IMR-90 (cell line): ENCODE data around the gene SMC6. TPM values are rescaled to one million over a fixed set of nuclear protein-coding genes. Genes with fewer than 3 reads are reported as not detected.

ENCODE experiments used
- ATAC-seq: fragments of 200-7000 bp; cut with Tn5 transposase; 2 replicates; pipeline ENCODE4 v1.9.1; 2020; ENCODE audit warnings: low read depth, mild to moderate bottlenecking, moderate library complexity
- BruUV-seq: library from RNA; stranded (reverse); fragments of 400-500 nt; replicated peaks from 2 replicates; lab custom pipeline; 2021; lab: Mats Ljungman, UMichigan
- CTCF ChIA-PET: fragments of 300-600 bp; formaldehyde crosslinking; extraction: SDS; loops from one replicate; lab custom pipeline; 2021; ENCODE audit warnings: antibody characterized with exemption; lab: Yijun Ruan, JAX
- POLR2A ChIA-PET: fragments of 300-600 bp; sonication (Branson Sonifier 250); formaldehyde crosslinking; loops from one replicate; lab custom pipeline; 2022; ENCODE audit warnings: antibody characterized with exemption; ENCODE audit not compliant: unreplicated experiment; lab: Charles Lee
- DNase-seq: peaks from one replicate; pipeline ENCODE4 v3.0.0; 2013
- H2AFZ ChIP-seq: replicated peaks from 2 replicates; pipeline ENCODE3; 2013; ENCODE audit warnings: low read length, mild to moderate bottlenecking; ENCODE audit not compliant: poor library complexity
- H2AK5ac ChIP-seq: 2 replicates; pipeline ENCODE4 v1.6.1; 2013; ENCODE audit warnings: low read depth, low read length, inconsistent platforms
- H2AK9ac ChIP-seq: replicated peaks from 2 replicates; pipeline ENCODE3; 2013; ENCODE audit warnings: mild to moderate bottlenecking, low read depth, low read length, moderate library complexity; ENCODE audit not compliant: poor library complexity
- H2BK120ac ChIP-seq: 2 replicates; pipeline ENCODE4 v1.6.1; 2013; ENCODE audit warnings: low read depth, low read length, inconsistent platforms
- H2BK15ac ChIP-seq: 3 replicates; pipeline ENCODE4 v1.6.1; 2013; ENCODE audit warnings: low read depth, low read length, inconsistent platforms
- H2BK20ac ChIP-seq: 2 replicates; pipeline ENCODE4 v1.6.1; 2013; ENCODE audit warnings: low read depth, mild to moderate bottlenecking, inconsistent platforms, low read length, moderate library complexity
- H2BK5ac ChIP-seq: 2 replicates; pipeline ENCODE4 v1.6.1; 2013; ENCODE audit warnings: mild to moderate bottlenecking, low read depth, low read length, inconsistent platforms; ENCODE audit not compliant: poor library complexity, severe bottlenecking
- H3K14ac ChIP-seq: replicated peaks from 2 replicates; pipeline ENCODE4 v1.6.1; 2013; ENCODE audit warnings: low read depth, low read length, inconsistent platforms
- H3K18ac ChIP-seq: 2 replicates; pipeline ENCODE4 v1.6.1; 2013; ENCODE audit warnings: low read depth, low read length, control low read depth
- H3K23ac ChIP-seq: 2 replicates; pipeline ENCODE4 v1.6.1; 2013; ENCODE audit warnings: low read depth, low read length, inconsistent platforms
- H3K27ac ChIP-seq: 2 replicates; pipeline ENCODE4 v1.5.1; 2013; ENCODE audit warnings: mild to moderate bottlenecking, control low read depth, low read length; ENCODE audit not compliant: insufficient read depth
- H3K27me3 ChIP-seq: 2 replicates; pipeline ENCODE4 v1.6.1; 2013; ENCODE audit warnings: low read length; ENCODE audit not compliant: control insufficient read depth, insufficient read depth
- H3K36me3 ChIP-seq: 2 replicates; pipeline ENCODE4 v1.6.1; 2013; ENCODE audit warnings: low read length, mixed read lengths; ENCODE audit not compliant: control insufficient read depth, insufficient read depth
- H3K4ac ChIP-seq: 2 replicates; pipeline ENCODE4 v1.6.1; 2013; ENCODE audit warnings: low read depth, low read length, inconsistent platforms
- H3K4me1 ChIP-seq: 2 replicates; pipeline ENCODE4 v1.6.1; 2013; ENCODE audit warnings: low read length, mixed read lengths; ENCODE audit not compliant: control insufficient read depth, insufficient read depth
- H3K4me2 ChIP-seq: 2 replicates; pipeline ENCODE4 v1.6.1; 2013; ENCODE audit warnings: low read depth, mild to moderate bottlenecking, control low read depth, low read length, moderate library complexity
- H3K4me3 ChIP-seq: 2 replicates; pipeline ENCODE4 v1.5.1; 2013; ENCODE audit warnings: low read depth, mild to moderate bottlenecking, control low read depth, low read length, moderate library complexity; ENCODE audit not compliant: insufficient read depth
- H3K56ac ChIP-seq: 2 replicates; pipeline ENCODE4 v1.6.1; 2013; ENCODE audit warnings: low read length, inconsistent platforms; ENCODE audit not compliant: insufficient read depth; ENCODE audit errors: extremely low read depth
- H3K79me1 ChIP-seq, 2 experiments: 2 replicates each; pipeline ENCODE4 v1.6.1; 2013; ENCODE audit warnings: low read length in 2 of 2, inconsistent platforms in 1 of 2, low read depth in 1 of 2
- H3K9ac ChIP-seq: 2 replicates; pipeline ENCODE4 v1.6.1; 2013; ENCODE audit warnings: low read depth, low read length, control low read depth
- H3K9me1 ChIP-seq: 2 replicates; pipeline ENCODE4 v1.6.1; 2013; ENCODE audit warnings: low read length, inconsistent platforms; ENCODE audit not compliant: insufficient read depth
- H3K9me3 ChIP-seq: 2 replicates; pipeline ENCODE4 v1.6.1; 2013; ENCODE audit warnings: low read length; ENCODE audit not compliant: control insufficient read depth, insufficient read depth
- H4K20me1 ChIP-seq: 2 replicates; pipeline ENCODE4 v1.6.1; 2013; ENCODE audit warnings: low read length, inconsistent platforms; ENCODE audit not compliant: insufficient read depth
- H4K5ac ChIP-seq: 2 replicates; pipeline ENCODE4 v1.6.1; 2013; ENCODE audit warnings: mild to moderate bottlenecking, low read depth, low read length, control low read depth
- H4K8ac ChIP-seq, 2 experiments: 2 replicates each; pipeline ENCODE4 v1.6.1; 2013; ENCODE audit warnings: low read depth in 2 of 2, low read length in 2 of 2, control low read depth in 1 of 2, inconsistent platforms in 1 of 2
- H4K91ac ChIP-seq: 2 replicates; pipeline ENCODE4 v1.6.1; 2013; ENCODE audit warnings: low read depth, low read length, inconsistent platforms; ENCODE audit not compliant: insufficient read depth
- CEBPB ChIP-seq: IDR thresholded peaks from 2 replicates; pipeline ENCODE4 v1.6.1; 2012; ENCODE audit warnings: low read depth, low read length, improper control_type of control experiment
- CHD1 ChIP-seq: IDR thresholded peaks from 2 replicates; pipeline ENCODE4 v1.6.1; 2012; ENCODE audit warnings: low read depth, low read length, improper control_type of control experiment
- ELK1 ChIP-seq: fragments of 150-350 bp; IDR thresholded peaks from 2 replicates; pipeline ENCODE4 v1.6.1; 2016; ENCODE audit warnings: low read depth, mild to moderate bottlenecking, low read length, moderate library complexity, borderline replicate concordance
- FOS ChIP-seq: fragments of 150-350 bp; IDR thresholded peaks from 2 replicates; pipeline ENCODE4 v1.6.1; 2016; ENCODE audit warnings: low read depth, low read length
- MXI1 ChIP-seq: IDR thresholded peaks from 2 replicates; pipeline ENCODE4 v1.6.1; 2012; ENCODE audit warnings: low read depth, mild to moderate bottlenecking, low read length, moderate library complexity, borderline replicate concordance
- RAD21 ChIP-seq: IDR thresholded peaks from 2 replicates; pipeline ENCODE4 v1.6.1; 2012; ENCODE audit warnings: low read length, improper control_type of control experiment
- RCOR1 ChIP-seq: IDR thresholded peaks from 2 replicates; pipeline ENCODE4 v1.6.1; 2012; ENCODE audit warnings: mild to moderate bottlenecking, low read length, improper control_type of control experiment; ENCODE audit not compliant: insufficient replicate concordance
- WGBS, 2 experiments: methylation state at CpG; one replicate each; pipeline versions ENCODE4 v1.1.5 to v1.1.7; 2013; ENCODE audit warnings: missing lambda C conversion rate in 2 of 2; ENCODE audit not compliant: insufficient read length in 1 of 2; ENCODE audit errors: extremely low coverage in 2 of 2; 5-methylcytosine and 5-hydroxymethylcytosine counted together
- dilution Hi-C: fragments of 300-500 bp; cut with HindIII; formaldehyde crosslinking; loops from one replicate; pipeline ENCODE4 v1.14.3; 2018; ENCODE audit warnings: low sequenced_read_pairs; ENCODE audit not compliant: unreplicated experiment
- in situ Hi-C: fragments of 300-500 bp; cut with MboI; formaldehyde crosslinking; loops from 3 replicates; pipeline ENCODE4 v1.14.3; 2019; ENCODE audit warnings: low sequenced_read_pairs, inconsistent platforms, mixed read lengths
- intact Hi-C: fragments of 100-400 bp; cut with micrococcal nuclease; formaldehyde crosslinking; loops from 2 replicates; pipeline ENCODE4 v1.10.0; 2022
- polyA plus RNA-seq, 3 experiments: library from polyadenylated mRNA; depleted of rRNA; stranded (reverse); fragments of >200 nt; gene quantifications; 2 replicates each; pipeline ENCODE4 v1.2.3, GENCODE V29; 2012; ENCODE audit warnings: low replicate concordance in 1 of 3
- total RNA-seq: library from RNA; depleted of rRNA; stranded (reverse); fragments of >200 nt; gene quantifications from 2 replicates; pipeline ENCODE4 v1.2.3, GENCODE V29; 2012

The SMC6 gene
- total and polyA plus RNA-seq, 2 of the 4 experiments (the other 2 are of a cell fraction): 6.5 to 10.4 TPM

DNA sequence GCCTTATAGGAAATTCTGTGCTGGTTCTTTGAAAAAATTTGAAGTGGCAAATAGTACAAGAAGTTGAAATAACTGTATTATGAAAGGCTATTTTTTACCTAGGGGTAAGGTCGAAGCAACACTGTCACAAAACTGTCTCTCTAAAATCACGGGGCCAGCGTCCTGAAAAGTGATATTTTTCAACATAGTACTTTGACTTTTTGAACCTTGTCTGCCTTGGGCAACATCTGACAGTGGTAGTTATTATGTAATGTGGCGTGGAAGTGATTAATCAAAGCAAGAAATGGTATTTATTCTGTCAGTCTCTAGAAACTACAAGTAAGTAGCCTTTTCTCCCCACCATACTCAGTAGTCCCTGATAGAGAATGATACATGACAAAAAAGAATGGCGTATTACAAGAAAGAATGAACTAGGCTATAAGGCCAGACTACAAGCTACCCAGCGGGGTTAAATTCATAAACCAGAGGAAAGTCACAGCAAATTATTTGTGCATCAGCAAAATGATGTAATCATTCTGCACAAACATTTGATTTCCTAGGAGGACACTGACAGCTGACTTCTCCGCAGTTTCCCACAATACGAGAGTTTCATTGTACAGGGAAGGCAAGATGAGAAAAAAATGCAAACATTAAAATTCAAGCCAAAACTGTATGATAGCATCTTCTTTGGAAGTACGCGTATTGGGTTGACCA is 10.2 kb upstream of the SMC6 start:
- Histone ChIP-seq H2BK15ac (no peak overlapping the region), H3K9me1 (no peaks in the 10 kb centered on the region; the same call in 1 of the 2 replicates), H2BK20ac (no peak overlapping the region), H3K36me3 (no peaks in the 10 kb centered on the region; the same call in 1 of the 2 replicates), H4K91ac (no peak overlapping the region), H3K4me3 (no peak overlapping the region), H2AFZ (no peak overlapping the region), H4K5ac (no peak overlapping the region), H3K23ac (no peak overlapping the region), H4K20me1 (no peaks in the 10 kb centered on the region), H3K27me3 (no peaks in the 10 kb centered on the region), H3K56ac (no peak overlapping the region), H3K9me3 (no peaks in the 10 kb centered on the region), H3K4ac (no peak overlapping the region), H3K4me1 (no peaks in the 10 kb centered on the region), H2BK120ac (no peak overlapping the region), H3K18ac (no peak overlapping the region), H2BK5ac (no peak overlapping the region), H3K9ac (no peak overlapping the region), H3K79me1 (peaks cover 8 to 13% of the 10 kb centered on the region in 2 experiments; a peak in 3 of 4 replicates), H2AK5ac (no peak overlapping the region), H3K14ac (no peak overlapping the region), H3K4me2 (no peak overlapping the region), H3K27ac (no peak overlapping the region), H2AK9ac (no peak overlapping the region), H4K8ac (no peak overlapping the region)
- POLR2A ChIA-PET: no interaction called here
- ATAC-seq (no peak), DNase-seq (no peak)
- CTCF ChIA-PET: no interaction called here
- intact Hi-C loops (no loop called here), in situ Hi-C loops (no loop called here), dilution Hi-C loops (no loop called here)
- no peak for TF ChIP-seq CEBPB
- no peak for TF ChIP-seq RCOR1
- TF ChIP-seq ELK1: no peak
- no peak for TF ChIP-seq FOS
- TF ChIP-seq CHD1: no peak
- no peak for TF ChIP-seq MXI1
- TF ChIP-seq RAD21: no peak
- no TSS peak for BruUV-seq
- WGBS, 2 experiments: no CpG with 5 or more reads among the region's 10 CpGs
